GM21515 (cell line): Measurements from ENCODE around the gene BCAT1.
A peak's percentile ranks its signal among the peaks of the same experiment; 100 is the strongest.
"Not testable (repeated sequence)": the region's sequence is repeated elsewhere in the genome, so short reads cannot be mapped to it uniquely, and the experiment has no call there.

Experiments
- ATAC-seq: cut with Tn5 transposase; IDR thresholded peaks from one replicate; pipeline ENCODE4 v1.9.1; 2021; ENCODE audit not compliant: unreplicated experiment

Gene BCAT1

GRCh38 chr12:24820872-24821271 is 128.0 kb downstream of the BCAT1 start:
- ATAC-seq = no peak

GRCh38 chr12:24818351-24818750 is 130.6 kb downstream of the BCAT1 start:
- no peak for ATAC-seq

GRCh38 chr12:24815114-24815423 is 133.8 kb downstream of the BCAT1 start:
- peak; percentile 42 for ATAC-seq

- ATAC-seq = peak; percentile 89
Observed at GRCh38 chr12:24814379-24815113, 134.4 kb downstream of the BCAT1 start.

- ATAC-seq = no peak
Observed at GRCh38 chr12:24810378-24810777, 138.5 kb downstream of the BCAT1 start.

GRCh38 chr12:24809306-24809705 is 139.6 kb downstream of the BCAT1 start:
- ATAC-seq = not testable (repeated sequence)

GRCh38 chr12:24808651-24809050 is 140.2 kb downstream of the BCAT1 start:
- no peak for ATAC-seq

- no peak for ATAC-seq
Observed at GRCh38 chr12:24806386-24806785, 142.5 kb downstream of the BCAT1 start.

- no peak for ATAC-seq
Observed at GRCh38 chr12:24803430-24804245, 145.3 kb downstream of the BCAT1 start.

GRCh38 chr12:24798335-24798734 is 150.6 kb downstream of the BCAT1 start:
- peak; percentile 88 for ATAC-seq

GRCh38 chr12:24797901-24798300 is 151.0 kb downstream of the BCAT1 start:
- no peak for ATAC-seq

GRCh38 chr12:24796876-24797275 is 152.0 kb downstream of the BCAT1 start:
- no peak for ATAC-seq

- no peak for ATAC-seq
Observed at GRCh38 chr12:24795699-24796347, 153.1 kb downstream of the BCAT1 start.

- ATAC-seq = no peak
Observed at GRCh38 chr12:24791622-24792021, 157.3 kb downstream of the BCAT1 start.

- no peak for ATAC-seq
Observed at GRCh38 chr12:24788886-24789285, 160.0 kb downstream of the BCAT1 start.

GRCh38 chr12:24780697-24781368 is 168.1 kb downstream of the BCAT1 start:
- no peak for ATAC-seq

GRCh38 chr12:24778486-24779304 is 170.2 kb downstream of the BCAT1 start:
- ATAC-seq = peak; percentile 75

- ATAC-seq = no peak
Observed at GRCh38 chr12:24777359-24777758, 171.5 kb downstream of the BCAT1 start.

- no peak for ATAC-seq
Observed at GRCh38 chr12:24776861-24777260, 172.0 kb downstream of the BCAT1 start.

- ATAC-seq = no peak
Observed at GRCh38 chr12:24775073-24775472, 173.8 kb downstream of the BCAT1 start.

GRCh38 chr12:24773996-24774395 is 174.9 kb downstream of the BCAT1 start:
- ATAC-seq = no peak
